K562 (cell line): ENCODE results near the gene EPGN. TPM values are rescaled to one million over a fixed set of nuclear protein-coding genes. Genes with fewer than 3 reads are reported as not detected.

Experiments used
- ATAC-seq: fragments of 200-7000 bp; cut with Tn5 transposase; 3 replicates; pipeline ENCODE4 v1.9.1; 2020; ENCODE audit warnings: moderate library complexity
- BruUV-seq: library from RNA; stranded (reverse); fragments of 400-500 nt; replicated peaks from 2 replicates; lab custom pipeline; 2021; lab: Mats Ljungman, UMichigan
- CTCF ChIA-PET: fragments of 300-600 bp; formaldehyde crosslinking; extraction: SDS; loops from one replicate; lab custom pipeline; 2021; ENCODE audit warnings: low intra/inter-chr PET ratio; lab: Yijun Ruan, JAX
- POLR2A ChIA-PET: fragments of 300-600, 350-650 bp; sonication (Branson Sonifier 250); formaldehyde crosslinking; extraction: SDS; loops from one replicate; lab custom pipeline; 2021; ENCODE audit warnings: antibody characterized with exemption, inconsistent platforms; lab: Yijun Ruan, JAX
- DNase-seq, 4 experiments: peaks; one replicate each; pipeline versions ENCODE4 v3.0.0 to v3.0.0-alpha.2; 2011 to 2018; ENCODE audit warnings: low spot score in 3 of 4, mixed read lengths in 3 of 4; ENCODE audit errors: extremely low read depth in 1 of 4
- FAIRE-seq: peaks from 2 replicates; lab custom pipeline; 2011; peaks lifted over from hg19 to GRCh38; lab: Jason Lieb, UNC
- H2AFZ ChIP-seq: 2 replicates; pipeline ENCODE4 v1.6.0; 2011; ENCODE audit warnings: low read depth, low read length, control low read depth, inconsistent platforms
- H3K27ac ChIP-seq: fragments of 200-600 bp; 3 replicates; pipeline ENCODE4 v1.8.0; 2011; ENCODE audit warnings: low read depth, mild to moderate bottlenecking, control low read depth, inconsistent platforms, low read length, moderate library complexity, mixed read lengths; ENCODE audit errors: extremely low read depth
- H3K27me3 ChIP-seq, 2 experiments: fragments of 300-600 bp in 1 of 2; 2 replicates in 1 of 2; 3 replicates in 1 of 2; pipeline versions ENCODE4 v1.6.0 to v1.8.0; 2011; ENCODE audit warnings: inconsistent platforms in 2 of 2, low read length in 2 of 2, mild to moderate bottlenecking in 1 of 2, mixed read lengths in 1 of 2, moderate library complexity in 1 of 2; ENCODE audit not compliant: control insufficient read depth in 2 of 2, insufficient read depth in 2 of 2
- H3K36me3 ChIP-seq: fragments of 300-600 bp; 3 replicates; pipeline ENCODE4 v1.8.0; 2011; ENCODE audit warnings: mild to moderate bottlenecking, low read length, inconsistent platforms; ENCODE audit not compliant: control insufficient read depth, insufficient read depth
- H3K4me1 ChIP-seq, 2 experiments: fragments of 200-600 bp in 1 of 2; replicated peaks in 1 of 2; 2 replicates in 1 of 2; 3 replicates in 1 of 2; pipeline versions ENCODE4 v1.5.1 to v1.8.0; 2011; ENCODE audit warnings: inconsistent platforms in 2 of 2, low read length in 2 of 2, mild to moderate bottlenecking in 1 of 2, mixed read lengths in 1 of 2, moderate library complexity in 1 of 2; ENCODE audit not compliant: control insufficient read depth in 2 of 2, insufficient read depth in 2 of 2
- H3K4me2 ChIP-seq: 2 replicates; pipeline ENCODE4 v1.6.1; 2011; ENCODE audit warnings: low read length, control low read depth, inconsistent platforms, mixed read lengths; ENCODE audit not compliant: insufficient read depth
- H3K4me3 ChIP-seq: fragments of 200-600 bp; sonication (generic), shearing (Covaris generic); 2 replicates; pipeline ENCODE4 v1.5.1; 2016; ENCODE audit warnings: control low read depth, inconsistent platforms
- H3K79me2 ChIP-seq: fragments of 200-600 bp; 3 replicates; pipeline ENCODE4 v1.8.0; 2011; ENCODE audit warnings: low read length, inconsistent platforms; ENCODE audit not compliant: control insufficient read depth, insufficient read depth
- H3K9ac ChIP-seq, 2 experiments: 2 replicates each; pipeline versions ENCODE4 v1.6.0 to v1.6.1; 2011; ENCODE audit warnings: low read depth in 2 of 2, low read length in 2 of 2, control low read depth in 1 of 2, inconsistent platforms in 1 of 2, mild to moderate bottlenecking in 1 of 2, mixed read lengths in 1 of 2; ENCODE audit not compliant: insufficient read depth in 1 of 2
- H3K9me1 ChIP-seq: one replicate; pipeline ENCODE4 v1.6.0; 2011; ENCODE audit warnings: inconsistent platforms, mild to moderate bottlenecking, low read length, moderate library complexity; ENCODE audit not compliant: control insufficient read depth, insufficient read depth
- H3K9me3 ChIP-seq: replicated peaks from 2 replicates; pipeline ENCODE4 v1.5.1; 2011; ENCODE audit warnings: low read depth, low read length, inconsistent platforms; ENCODE audit not compliant: control insufficient read depth, insufficient read depth
- H4K20me1 ChIP-seq: replicated peaks from 2 replicates; pipeline ENCODE4 v1.6.1; 2011; ENCODE audit warnings: low read length, inconsistent platforms, mixed read lengths; ENCODE audit not compliant: control insufficient read depth, insufficient read depth
- BRF1 ChIP-seq: IDR thresholded peaks from 3 replicates; pipeline ENCODE4 v1.6.1; 2011; ENCODE audit warnings: borderline replicate concordance, mild to moderate bottlenecking; ENCODE audit not compliant: insufficient read length; ENCODE audit errors: extremely low read depth
- C11orf30 ChIP-seq: fragments of 450-650 bp; IDR thresholded peaks from 2 replicates; pipeline ENCODE4 v1.6.1; 2016; ENCODE audit warnings: low read depth, mild to moderate bottlenecking
- HMGN3 ChIP-seq: IDR thresholded peaks from 2 replicates; pipeline ENCODE4 v1.6.1; 2011; ENCODE audit warnings: borderline replicate concordance, low read depth, mild to moderate bottlenecking, mixed read lengths, low read length; ENCODE audit not compliant: insufficient read length; ENCODE audit errors: extremely low read depth
- MAFF ChIP-seq: IDR thresholded peaks from 2 replicates; pipeline ENCODE4 v1.6.1; 2012; ENCODE audit warnings: low read length, improper control_type of control experiment
- MAFG ChIP-seq: fragments of 450-650 bp; conservative IDR thresholded peaks from 2 replicates; pipeline ENCODE4 v1.6.1; 2016; ENCODE audit warnings: missing genetic modification characterization, missing compliant biosample characterization
- MYBL2 ChIP-seq, 2 experiments: fragments of 450-650 bp in 1 of 2; sonication (generic) in 1 of 2; formaldehyde crosslinking in 1 of 2; IDR thresholded peaks; 2 replicates each; pipeline versions ENCODE4 v1.6.1 to v1.8.1; 2017 to 2022; ENCODE audit warnings: borderline replicate concordance in 1 of 2, inconsistent platforms in 1 of 2, low read depth in 1 of 2, mild to moderate bottlenecking in 1 of 2, missing genetic modification reagents in 1 of 2, moderate library complexity in 1 of 2
- MYNN ChIP-seq, 2 experiments: sonication (generic); formaldehyde crosslinking in 1 of 2; IDR thresholded peaks; 2 replicates each; pipeline versions ENCODE4 v1.5.0 to v1.6.1; 2016 to 2020; ENCODE audit warnings: antibody characterized with exemption in 1 of 2, missing genetic modification reagents in 1 of 2
- PCBP1 ChIP-seq: fragments of 200-400 bp; formaldehyde crosslinking; IDR thresholded peaks from 2 replicates; pipeline ENCODE4 v1.6.1; 2018; ENCODE audit warnings: mild to moderate bottlenecking, low read depth, low read length; ENCODE audit not compliant: poor library complexity, severe bottlenecking
- SMARCA5 ChIP-seq: fragments of 450-650 bp; IDR thresholded peaks from 2 replicates; pipeline ENCODE4 v1.6.1; 2016
- SRSF3 ChIP-seq: fragments of 200-400 bp; formaldehyde crosslinking; IDR thresholded peaks from 2 replicates; pipeline ENCODE4 v1.6.1; 2016; ENCODE audit warnings: mild to moderate bottlenecking, low read length, moderate library complexity; ENCODE audit not compliant: insufficient read depth
- ZNF184 ChIP-seq: sonication (generic); formaldehyde crosslinking; IDR thresholded peaks from 2 replicates; pipeline ENCODE4 v1.5.0; 2020; ENCODE audit warnings: missing genetic modification reagents
- ZNF316 ChIP-seq: fragments of 450-650 bp; IDR thresholded peaks from 2 replicates; pipeline ENCODE4 v1.6.1; 2016
- ZNF431 ChIP-seq: sonication (generic); formaldehyde crosslinking; IDR thresholded peaks from 2 replicates; pipeline ENCODE4 v1.8.0; 2022; ENCODE audit warnings: mild to moderate bottlenecking, missing genetic modification reagents
- WGBS: fragments of 100-300 bp; shearing (Covaris generic); methylation state at CpG from one replicate; pipeline ENCODE4 v1.1.6; 2016; ENCODE audit warnings: low coverage, mixed read lengths; ENCODE audit not compliant: insufficient coverage; ENCODE audit errors: missing lambda C conversion rate; 5-methylcytosine and 5-hydroxymethylcytosine counted together
- in situ Hi-C: fragments of 300-500 bp; cut with MboI; formaldehyde crosslinking; loops from 4 replicates; pipeline ENCODE4 v1.15.0; 2018; ENCODE audit warnings: inconsistent platforms, mixed read lengths
- intact Hi-C: fragments of 100-400 bp; cut with micrococcal nuclease; formaldehyde crosslinking; loops from 2 replicates; pipeline ENCODE4 v1.14.2; 2022
- polyA plus RNA-seq, 8 experiments: library from polyadenylated mRNA; depleted of rRNA in 4 of 8; stranded (reverse) in 5 of 8; unstranded in 3 of 8; fragments of >200 nt; fragmentation: Nextera tagmentation in 2 of 8; fragmentation: Illumina TruSeq in 1 of 8; extraction: Ambion mirVana in 2 of 8; extraction: Trizol in 1 of 8; gene quantifications; 2 replicates each; pipeline versions ENCODE4 v1.2.1 to v1.2.3, GENCODE V29; 2011 to 2014; ENCODE audit warnings: inconsistent platforms in 1 of 8, missing spikeins in 1 of 8
- total RNA-seq, 7 experiments: library from RNA; depleted of rRNA in 6 of 7; stranded (reverse); fragments of >200 nt in 6 of 7; fragmentation: Illumina TruSeq in 2 of 7; extraction: Trizol in 2 of 7; gene quantifications; 2 replicates each; pipeline versions ENCODE4 v1.2.1 to v1.2.3, GENCODE V29; 2011 to 2021; ENCODE audit warnings: low replicate concordance in 1 of 7

The EPGN gene
- total and polyA plus RNA-seq, 9 of the 15 experiments (the other 6 are each of a cell fraction or from before 2014, with no cell fraction given): 0.10 to 0.56 TPM; not detected in 7

DNA sequence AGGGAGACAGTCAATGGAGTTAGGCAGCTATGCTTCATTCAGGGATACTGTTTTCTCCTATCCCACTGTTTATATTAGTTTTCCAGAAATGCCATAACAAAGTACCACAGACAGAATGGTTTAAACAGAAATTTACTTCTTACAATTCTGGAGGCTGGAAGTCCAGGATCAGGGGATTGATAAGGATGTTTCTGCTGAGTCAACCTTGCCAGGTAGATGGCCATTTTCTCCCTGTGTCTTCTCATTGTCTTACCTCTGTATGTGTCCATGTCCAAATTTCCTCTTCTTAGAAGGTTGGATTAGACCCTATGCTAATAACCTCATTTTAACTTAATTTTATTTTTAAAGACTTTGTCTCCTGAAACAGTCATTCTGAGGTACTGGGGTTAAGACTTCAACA is 20.5 kb upstream of the EPGN start:
- intact Hi-C loops: no loop called here
- Histone ChIP-seq H2AFZ (no peak overlapping the region), H3K27me3 (no peaks in the 10 kb centered on the region), H3K9me1 (no peaks in the 10 kb centered on the region), H3K9me3 (no peaks in the 10 kb centered on the region), H3K4me1 (peaks cover 0 to 3% of the 10 kb centered on the region in 2 experiments; a peak in 2 of 5 replicates), H3K4me3 (no peak overlapping the region), H3K4me2 (no peak overlapping the region), H3K9ac (no peak overlapping the region), H3K36me3 (peaks cover 31% of the 10 kb centered on the region), H3K79me2 (peaks cover 72% of the 10 kb centered on the region), H4K20me1 (no peaks in the 10 kb centered on the region), H3K27ac (no peak overlapping the region)
- in situ Hi-C loops: no loop called here
- ChIA-PET CTCF (no interaction called here), POLR2A (no interaction called here)
- BruUV-seq: no TSS peak
- DNase-seq: no peak
- 0 out of 2 replicates have a peak, but pooled peaks have one; percentile 12 for TF ChIP-seq ZNF316
- no peak for TF ChIP-seq ZNF184 (CRISPR knock-in tag)
- no peak for FAIRE-seq
- no peak for ATAC-seq

DNA sequence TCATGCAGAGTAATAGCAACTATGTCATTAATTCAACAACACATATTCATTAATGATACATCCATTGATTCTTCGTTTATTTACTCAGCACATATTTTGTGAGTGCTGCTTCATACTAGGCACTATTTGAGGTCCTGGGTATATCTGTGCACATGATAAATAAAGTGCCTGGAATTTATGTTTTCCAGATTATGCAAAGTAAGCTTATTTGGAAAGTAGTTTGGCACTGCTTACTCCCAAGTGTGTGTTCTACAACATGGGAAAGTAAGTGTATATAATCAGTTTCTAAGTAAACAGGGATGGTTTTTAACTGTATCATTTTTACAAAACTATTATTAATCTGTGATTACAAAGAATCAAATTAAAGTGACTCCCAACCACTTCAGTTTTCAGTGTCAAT is 16.8 kb upstream of the EPGN start:
- Histone ChIP-seq H2AFZ (no peak overlapping the region), H3K9me3 (no peaks in the 10 kb centered on the region), H3K4me3 (no peak overlapping the region), H3K27me3 (no peaks in the 10 kb centered on the region), H3K79me2 (peaks cover 85% of the 10 kb centered on the region), H3K4me2 (no peak overlapping the region), H3K36me3 (peaks cover 35% of the 10 kb centered on the region), H3K9me1 (no peaks in the 10 kb centered on the region), H3K4me1 (no peaks in the 10 kb centered on the region), H4K20me1 (no peaks in the 10 kb centered on the region), H3K9ac (no peak overlapping the region), H3K27ac (no peak overlapping the region)
- in situ Hi-C loops: no loop called here
- ChIA-PET POLR2A (no interaction called here), CTCF (no interaction called here)
- ATAC-seq (no peak), FAIRE-seq (no peak), DNase-seq (no peak)
- intact Hi-C loops: no loop called here
- 55% methylated on average over 1 of the region's 1 CpG for WGBS
- no peak for TF ChIP-seq MYBL2 (IDR thresholded peaks at IDR 0.05; ENCODE audit: low read depth)
- TF ChIP-seq MYBL2 (CRISPR knock-in tag; IDR thresholded peaks at IDR 0.05; ENCODE audit: borderline replicate concordance): no peak
- TF ChIP-seq SRSF3: no peak
- TF ChIP-seq SMARCA5: no peak
- no peak for TF ChIP-seq ZNF431 (CRISPR knock-in tag)
- peak; percentile 50; the same call in 1 of the 2 replicates for TF ChIP-seq C11orf30
- TF ChIP-seq MAFF: peak; percentile 42; the same call in 1 of the 2 replicates
- TF ChIP-seq BRF1: no peak
- TF ChIP-seq MAFG: peak; percentile 47; the same call in 1 of the 2 replicates
- no peak for TF ChIP-seq HMGN3
- TF ChIP-seq PCBP1: no peak
- TF ChIP-seq MYNN (IDR thresholded peaks at IDR 0.05): no peak
- TF ChIP-seq MYNN (CRISPR knock-in tag; IDR thresholded peaks at IDR 0.05): no peak
- peak; percentile 65 for TF ChIP-seq ZNF316
- no TSS peak for BruUV-seq
